Gastroesophageal sphincter (tissue), 3 donors: Measurements from ENCODE around the gene MIB2.

ENCODE experiments used
- EP300 ChIP-seq: sonication (generic); formaldehyde crosslinking; IDR thresholded peaks from one replicate; pipeline ENCODE4 v1.6.1; 2017; ENCODE audit warnings: antibody characterized with exemption, mild to moderate bottlenecking
- POLR2A ChIP-seq, 2 donors: fragments of 450-650 bp; IDR thresholded peaks; one replicate each; pipeline ENCODE4 v1.6.1; 2017; ENCODE audit warnings: antibody characterized with exemption in 2 of 2, mild to moderate bottlenecking in 2 of 2, moderate library complexity in 1 of 2
- POLR2AphosphoS5 ChIP-seq: sonication (generic); formaldehyde crosslinking; IDR thresholded peaks from one replicate; pipeline ENCODE4 v1.6.1; 2017; ENCODE audit warnings: antibody characterized with exemption
- TF ChIP-seq, protein P1 (sequence below), 4 experiments: fragments of 200-600 bp in 2 of 4; fragments of 450-650 bp in 2 of 4; sonication (generic) in 1 of 4; IDR thresholded peaks; one replicate each; pipeline ENCODE4 v1.5.1; 2017 to 2019; ENCODE audit warnings: antibody characterized with exemption in 4 of 4, mild to moderate bottlenecking in 2 of 4, moderate library complexity in 2 of 4

DNA sequence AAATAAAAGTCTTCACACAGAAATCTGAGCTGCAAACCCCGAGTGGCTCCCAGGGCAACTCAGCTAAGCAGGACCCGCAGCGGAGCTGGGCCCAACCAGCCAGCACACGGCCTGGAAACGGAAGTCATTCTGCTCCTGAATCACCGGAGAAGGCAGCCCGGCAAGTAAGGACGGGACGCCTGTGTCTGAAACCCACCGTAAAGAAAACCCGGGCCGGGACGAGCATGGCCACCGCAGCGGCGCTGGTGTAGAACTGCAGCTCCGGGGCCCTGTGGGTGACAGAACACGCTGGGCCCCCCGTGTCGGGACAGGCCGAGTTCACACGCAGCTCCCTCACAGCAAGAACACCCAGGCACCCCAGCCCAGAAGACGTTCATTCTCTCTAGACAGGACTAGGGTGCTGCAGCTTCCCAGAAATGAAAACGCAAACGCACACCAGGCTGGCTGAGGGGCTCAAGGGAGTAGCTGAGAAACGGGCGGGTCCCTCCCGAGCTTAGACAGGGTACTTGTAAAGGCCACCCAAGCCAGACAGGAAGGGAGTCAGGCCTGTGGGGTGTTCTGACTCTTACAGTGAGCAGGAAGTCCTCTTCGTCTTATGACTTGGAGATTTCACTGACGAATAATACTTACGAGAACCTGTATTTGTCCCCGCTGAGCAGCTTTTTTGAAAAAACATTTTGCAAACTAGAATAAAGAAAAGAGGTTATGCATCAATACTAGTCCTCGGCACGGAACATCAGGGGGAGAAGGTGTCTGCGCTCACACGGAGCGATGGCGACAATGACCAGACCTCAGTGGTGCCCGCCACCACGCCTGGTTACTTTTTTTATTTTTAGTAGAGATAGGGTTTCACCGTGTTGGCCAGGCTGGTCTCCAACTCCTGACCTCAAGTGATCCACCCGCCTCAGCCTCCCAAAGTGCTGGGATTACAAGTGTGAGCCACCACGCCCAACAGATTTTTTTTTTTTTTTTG is 54.5 kb downstream of the MIB2 start:
- TF ChIP-seq POLR2A (IDR thresholded peaks at IDR 0.05) = no peak
- TF ChIP-seq, protein P1, sequence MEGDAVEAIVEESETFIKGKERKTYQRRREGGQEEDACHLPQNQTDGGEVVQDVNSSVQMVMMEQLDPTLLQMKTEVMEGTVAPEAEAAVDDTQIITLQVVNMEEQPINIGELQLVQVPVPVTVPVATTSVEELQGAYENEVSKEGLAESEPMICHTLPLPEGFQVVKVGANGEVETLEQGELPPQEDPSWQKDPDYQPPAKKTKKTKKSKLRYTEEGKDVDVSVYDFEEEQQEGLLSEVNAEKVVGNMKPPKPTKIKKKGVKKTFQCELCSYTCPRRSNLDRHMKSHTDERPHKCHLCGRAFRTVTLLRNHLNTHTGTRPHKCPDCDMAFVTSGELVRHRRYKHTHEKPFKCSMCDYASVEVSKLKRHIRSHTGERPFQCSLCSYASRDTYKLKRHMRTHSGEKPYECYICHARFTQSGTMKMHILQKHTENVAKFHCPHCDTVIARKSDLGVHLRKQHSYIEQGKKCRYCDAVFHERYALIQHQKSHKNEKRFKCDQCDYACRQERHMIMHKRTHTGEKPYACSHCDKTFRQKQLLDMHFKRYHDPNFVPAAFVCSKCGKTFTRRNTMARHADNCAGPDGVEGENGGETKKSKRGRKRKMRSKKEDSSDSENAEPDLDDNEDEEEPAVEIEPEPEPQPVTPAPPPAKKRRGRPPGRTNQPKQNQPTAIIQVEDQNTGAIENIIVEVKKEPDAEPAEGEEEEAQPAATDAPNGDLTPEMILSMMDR (IDR thresholded peaks at IDR 0.05) = no peak
- TF ChIP-seq EP300 = no peak
- no peak for TF ChIP-seq POLR2AphosphoS5
